HepG2 (cell line): Measurements from ENCODE around the gene ACACB. TPM values are rescaled to one million over a fixed set of nuclear protein-coding genes. Genes with fewer than 3 reads are reported as not detected.

Experiments used
- ATAC-seq: fragments of 200-7000 bp; cut with Tn5 transposase; 3 replicates; pipeline ENCODE4 v1.9.1; 2020; ENCODE audit warnings: mild to moderate bottlenecking, moderate library complexity
- BruUV-seq: library from RNA; stranded (reverse); fragments of 400-500 nt; replicated peaks from 2 replicates; lab custom pipeline; 2021; lab: Mats Ljungman, UMichigan
- CTCF ChIA-PET: fragments of 300-600 bp; formaldehyde crosslinking; extraction: SDS; loops from one replicate; lab custom pipeline; 2021; ENCODE audit warnings: low total read pairs, inconsistent platforms, low intra/inter-chr PET ratio; lab: Yijun Ruan, JAX
- POLR2A ChIA-PET: fragments of 350-600 bp; sonication (Branson Sonifier 250); formaldehyde crosslinking; loops from one replicate; lab custom pipeline; 2020; ENCODE audit warnings: antibody characterized with exemption, inconsistent platforms; lab: Yijun Ruan, JAX
- DNase-seq: peaks from one replicate; pipeline ENCODE4 v3.0.0-alpha.2; 2015; ENCODE audit warnings: low spot score
- FAIRE-seq: peaks from 3 replicates; lab custom pipeline; 2011; peaks lifted over from hg19 to GRCh38; lab: Jason Lieb, UNC
- H2AFZ ChIP-seq: one replicate; pipeline ENCODE4 v1.6.1; 2011; ENCODE audit warnings: low read length, inconsistent platforms
- H3K27ac ChIP-seq: fragments of 300-600 bp; 3 replicates; pipeline ENCODE4 v1.8.0; 2011; ENCODE audit warnings: mixed run types, mild to moderate bottlenecking, mixed read lengths, low read length, inconsistent platforms; ENCODE audit not compliant: insufficient read depth; ENCODE audit errors: extremely low read length
- H3K27me3 ChIP-seq, 2 experiments: fragments of 200-600 bp in 1 of 2; 2 replicates in 1 of 2; 3 replicates in 1 of 2; pipeline versions ENCODE4 v1.6.0 to v1.8.0; 2011; ENCODE audit warnings: low read length in 2 of 2, mild to moderate bottlenecking in 2 of 2, moderate library complexity in 2 of 2, inconsistent platforms in 1 of 2; ENCODE audit not compliant: insufficient read depth in 2 of 2, control insufficient read depth in 1 of 2
- H3K36me3 ChIP-seq, 2 experiments: fragments of 200-600 bp in 1 of 2; replicated peaks in 1 of 2; 2 replicates in 1 of 2; 3 replicates in 1 of 2; pipeline versions ENCODE4 v1.5.1 to v1.8.0; 2011; ENCODE audit warnings: low read length in 2 of 2, inconsistent platforms in 1 of 2; ENCODE audit not compliant: insufficient read depth in 2 of 2, control insufficient read depth in 1 of 2
- H3K4me1 ChIP-seq: 2 replicates; pipeline ENCODE4 v1.5.1; 2012; ENCODE audit warnings: low read length, inconsistent platforms; ENCODE audit not compliant: insufficient read depth
- H3K4me2 ChIP-seq: 2 replicates; pipeline ENCODE4 v1.6.0; 2011; ENCODE audit warnings: low read depth, low read length, inconsistent platforms
- H3K4me3 ChIP-seq, 3 experiments: fragments of 200-600 bp in 1 of 3; sonication (generic), shearing (Covaris generic) in 1 of 3; replicated peaks in 1 of 3; 2 replicates each; pipeline ENCODE4 v1.5.1; 2011 to 2016; ENCODE audit warnings: low read length in 3 of 3, inconsistent platforms in 2 of 3, low read depth in 2 of 3, mild to moderate bottlenecking in 2 of 3, control low read depth in 1 of 3, mixed read lengths in 1 of 3; ENCODE audit not compliant: insufficient read depth in 1 of 3
- H3K79me2 ChIP-seq: one replicate; pipeline ENCODE4 v1.6.1; 2011; ENCODE audit warnings: low read length, inconsistent platforms; ENCODE audit not compliant: insufficient read depth
- H3K9ac ChIP-seq: 2 replicates; pipeline ENCODE4 v1.6.0; 2011; ENCODE audit warnings: mild to moderate bottlenecking, low read depth, low read length, inconsistent platforms; ENCODE audit not compliant: insufficient read depth
- H3K9me3 ChIP-seq: 2 replicates; pipeline ENCODE4 v1.5.1; 2012; ENCODE audit warnings: mild to moderate bottlenecking, low read length
- H4K20me1 ChIP-seq: 2 replicates; pipeline ENCODE4 v1.6.0; 2011; ENCODE audit warnings: inconsistent platforms, mild to moderate bottlenecking, low read length, moderate library complexity; ENCODE audit not compliant: insufficient read depth
- CAMTA2 ChIP-seq: sonication (generic); formaldehyde crosslinking; IDR thresholded peaks from 2 replicates; pipeline ENCODE4 v1.4.0; 2020; ENCODE audit warnings: mild to moderate bottlenecking, missing genetic modification reagents, borderline replicate concordance
- GLI4 ChIP-seq: sonication (generic); formaldehyde crosslinking; IDR thresholded peaks from 2 replicates; pipeline ENCODE4 v1.5.1; 2020; ENCODE audit warnings: missing genetic modification reagents, mild to moderate bottlenecking, moderate library complexity, borderline replicate concordance
- HCFC1 ChIP-seq: fragments of 150-350 bp; IDR thresholded peaks from 2 replicates; pipeline ENCODE4 v1.6.1; 2014; ENCODE audit warnings: low read depth, low read length
- IKZF1 ChIP-seq: fragments of 450-650 bp; IDR thresholded peaks from 2 replicates; pipeline ENCODE4 v1.7.1; 2016
- LCORL ChIP-seq, 2 experiments: fragments of 450-650 bp in 1 of 2; sonication (generic) in 1 of 2; formaldehyde crosslinking in 1 of 2; IDR thresholded peaks; 2 replicates each; pipeline versions ENCODE4 v1.5.0 to v1.6.1; 2017 to 2020; ENCODE audit warnings: antibody characterized with exemption in 1 of 2, missing genetic modification reagents in 1 of 2
- NFIB ChIP-seq: sonication (generic); formaldehyde crosslinking; IDR thresholded peaks from 2 replicates; pipeline ENCODE4 v1.9.0; 2021; ENCODE audit warnings: missing genetic modification reagents, mild to moderate bottlenecking, borderline replicate concordance
- RARA ChIP-seq: IDR thresholded peaks from 2 replicates; pipeline ENCODE4 v1.6.1; 2016; ENCODE audit warnings: missing genetic modification reagents, missing compliant biosample characterization
- RBFOX2 ChIP-seq: fragments of 200-400 bp; formaldehyde crosslinking; IDR thresholded peaks from 2 replicates; pipeline ENCODE4 v1.6.1; 2017; ENCODE audit warnings: low read depth, mild to moderate bottlenecking, low read length
- TGIF2 ChIP-seq: IDR thresholded peaks from 2 replicates; pipeline ENCODE4 v1.6.1; 2016; ENCODE audit warnings: control low read depth, missing compliant biosample characterization
- ZNF224 ChIP-seq: sonication (generic); formaldehyde crosslinking; IDR thresholded peaks from 2 replicates; pipeline ENCODE4 v1.5.0; 2020; ENCODE audit warnings: mild to moderate bottlenecking, missing genetic modification reagents
- ZNF383 ChIP-seq: sonication (generic); formaldehyde crosslinking; IDR thresholded peaks from 2 replicates; pipeline ENCODE4 v1.4.0; 2020; ENCODE audit warnings: missing genetic modification reagents, mild to moderate bottlenecking, borderline replicate concordance
- ZNF766 ChIP-seq: sonication (generic); formaldehyde crosslinking; IDR thresholded peaks from 2 replicates; pipeline ENCODE4 v1.5.0; 2020; ENCODE audit warnings: missing genetic modification reagents, borderline replicate concordance
- ZNF775 ChIP-seq: sonication (generic); formaldehyde crosslinking; IDR thresholded peaks from 2 replicates; pipeline ENCODE4 v1.4.0; 2020; ENCODE audit warnings: missing genetic modification reagents, mild to moderate bottlenecking, moderate library complexity, borderline replicate concordance
- WGBS: methylation state at CpG from one replicate; pipeline ENCODE4 v1.1.6; 2017; ENCODE audit warnings: low lambda C conversion rate; 5-methylcytosine and 5-hydroxymethylcytosine counted together
- in situ Hi-C: cut with HindIII; loops from 2 replicates; pipeline ENCODE4 v1.10.0; 2017; ENCODE audit warnings: low pct_unique_long_range_greater_than_20kb; ENCODE audit not compliant: extremely low pct_ligation_motif_present
- intact Hi-C: fragments of 100-400 bp; cut with micrococcal nuclease; formaldehyde crosslinking; loops from one replicate; pipeline ENCODE4 v1.10.0; 2022; ENCODE audit not compliant: unreplicated experiment
- polyA plus RNA-seq, 8 experiments: library from polyadenylated mRNA; depleted of rRNA in 3 of 8; stranded (reverse) in 7 of 8; unstranded in 1 of 8; fragments of >200 nt; fragmentation: Illumina TruSeq in 4 of 8; extraction: Trizol in 4 of 8; gene quantifications; 2 replicates each; pipeline versions ENCODE4 v1.2.1 to v1.2.3, GENCODE V29; 2011 to 2016; ENCODE audit warnings: low read depth in 4 of 8, missing spikeins in 1 of 8, mixed read lengths in 1 of 8; ENCODE audit not compliant: insufficient read depth in 1 of 8
- total RNA-seq, 5 experiments: library from RNA; depleted of rRNA; stranded (reverse); fragments of >200 nt; fragmentation: Illumina TruSeq; extraction: Trizol; gene quantifications; 2 replicates each; pipeline ENCODE4 v1.2.3, GENCODE V29; 2016; ENCODE audit warnings: low read depth in 1 of 5
- TF ChIP-seq, protein P1 (sequence below): sonication (generic); formaldehyde crosslinking; IDR thresholded peaks from 2 replicates; pipeline ENCODE4 v1.4.0; 2020; ENCODE audit warnings: missing genetic modification reagents
- TF ChIP-seq, protein P2 (sequence below): sonication (generic); formaldehyde crosslinking; IDR thresholded peaks from 2 replicates; pipeline ENCODE4 v1.5.0; 2020; ENCODE audit warnings: missing genetic modification reagents
- TF ChIP-seq, protein P3 (sequence below): IDR thresholded peaks from 2 replicates; pipeline ENCODE4 v1.6.1; 2016; ENCODE audit warnings: missing compliant biosample characterization, missing genetic modification reagents, borderline replicate concordance

ACACB gene
- total and polyA plus RNA-seq, 2 of the 13 experiments (the other 11 are each of a cell fraction or from before 2014, with no cell fraction given), result 6.2 to 8.6 TPM

DNA sequence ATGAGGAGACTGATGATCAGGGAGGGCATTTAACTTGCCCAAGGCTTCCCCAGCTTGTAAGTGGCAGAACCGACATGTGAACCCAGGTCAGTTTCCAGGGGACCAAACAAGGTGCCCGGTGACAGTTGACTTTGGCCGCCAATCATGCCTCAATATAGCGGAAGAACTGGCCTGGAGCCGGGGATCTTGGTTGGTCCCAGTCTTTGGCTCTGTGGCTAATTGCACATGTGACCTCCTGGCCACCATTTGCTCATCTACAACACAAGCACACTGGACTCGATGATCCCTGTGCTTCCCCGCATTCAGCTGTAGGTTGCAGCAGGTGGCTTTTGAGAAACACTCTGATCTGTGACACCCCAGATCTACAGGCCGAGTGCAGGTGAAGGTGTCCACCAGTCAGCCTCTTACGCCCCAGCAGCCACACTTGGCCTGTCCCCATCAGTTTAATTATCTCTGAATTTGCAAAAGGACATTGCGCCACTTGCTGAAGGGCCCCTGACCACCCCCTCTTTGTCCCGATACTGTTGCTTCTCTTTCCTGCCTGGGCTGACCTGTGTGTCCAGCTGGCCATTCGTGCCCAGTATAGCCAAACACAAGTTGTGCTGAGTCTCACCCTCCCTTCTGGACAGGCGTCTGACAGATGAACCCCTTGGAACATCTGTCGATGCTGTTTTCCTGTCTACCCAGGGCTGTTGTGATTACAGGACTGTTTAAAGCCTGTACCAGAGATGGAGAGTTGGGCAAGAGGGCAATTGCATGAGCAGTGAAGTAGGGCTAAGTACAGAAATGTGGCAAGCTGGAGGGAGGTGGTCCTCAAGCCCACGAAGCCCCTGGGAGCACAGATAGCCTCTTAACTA is 14.1 kb downstream of the ACACB start:
- FAIRE-seq (no peak), DNase-seq (no peak), ATAC-seq (no peak)
- Histone ChIP-seq H3K36me3 (0 out of 5 replicates have a peak, but pooled peaks cover 0 to 1% of the 10 kb centered on the region in 2 experiments), H3K27me3 (no peaks in the 10 kb centered on the region), H3K4me3 (no peak overlapping the region), H3K4me2 (no peak overlapping the region), H2AFZ (no peak overlapping the region), H3K9ac (no peak overlapping the region), H3K27ac (no peak overlapping the region), H3K79me2 (no peaks in the 10 kb centered on the region), H3K4me1 (no peaks in the 10 kb centered on the region), H3K9me3 (no peaks in the 10 kb centered on the region), H4K20me1 (no peaks in the 10 kb centered on the region)
- ChIA-PET POLR2A (no interaction called here), CTCF (no interaction called here)
- WGBS, result 87% methylated on average over 11 of the region's 15 CpGs
- no TSS peak for BruUV-seq
- in situ Hi-C loops, result loop anchor here (10.0 kb wide), 2 partner anchors 114 to 254 kb away; no protein-coding TSS in a partner anchor
- intact Hi-C loops, result no loop called here
- TF ChIP-seq HCFC1 (no peak), ZNF224 (CRISPR knock-in tag) (no peak), IKZF1 (no peak), ZNF766 (CRISPR knock-in tag) (no peak), GLI4 (CRISPR knock-in tag) (no peak), CAMTA2 (CRISPR knock-in tag) (no peak), LCORL (IDR thresholded peaks at IDR 0.05) (no peak), LCORL (CRISPR knock-in tag; IDR thresholded peaks at IDR 0.05) (no peak), ZNF383 (no peak), RBFOX2 (no peak), TGIF2 (CRISPR knock-in tag) (no peak), RARA (CRISPR knock-in tag) (no peak), ZNF775 (CRISPR knock-in tag) (no peak), NFIB (CRISPR knock-in tag) (no peak)
- TF ChIP-seq, protein P1, sequence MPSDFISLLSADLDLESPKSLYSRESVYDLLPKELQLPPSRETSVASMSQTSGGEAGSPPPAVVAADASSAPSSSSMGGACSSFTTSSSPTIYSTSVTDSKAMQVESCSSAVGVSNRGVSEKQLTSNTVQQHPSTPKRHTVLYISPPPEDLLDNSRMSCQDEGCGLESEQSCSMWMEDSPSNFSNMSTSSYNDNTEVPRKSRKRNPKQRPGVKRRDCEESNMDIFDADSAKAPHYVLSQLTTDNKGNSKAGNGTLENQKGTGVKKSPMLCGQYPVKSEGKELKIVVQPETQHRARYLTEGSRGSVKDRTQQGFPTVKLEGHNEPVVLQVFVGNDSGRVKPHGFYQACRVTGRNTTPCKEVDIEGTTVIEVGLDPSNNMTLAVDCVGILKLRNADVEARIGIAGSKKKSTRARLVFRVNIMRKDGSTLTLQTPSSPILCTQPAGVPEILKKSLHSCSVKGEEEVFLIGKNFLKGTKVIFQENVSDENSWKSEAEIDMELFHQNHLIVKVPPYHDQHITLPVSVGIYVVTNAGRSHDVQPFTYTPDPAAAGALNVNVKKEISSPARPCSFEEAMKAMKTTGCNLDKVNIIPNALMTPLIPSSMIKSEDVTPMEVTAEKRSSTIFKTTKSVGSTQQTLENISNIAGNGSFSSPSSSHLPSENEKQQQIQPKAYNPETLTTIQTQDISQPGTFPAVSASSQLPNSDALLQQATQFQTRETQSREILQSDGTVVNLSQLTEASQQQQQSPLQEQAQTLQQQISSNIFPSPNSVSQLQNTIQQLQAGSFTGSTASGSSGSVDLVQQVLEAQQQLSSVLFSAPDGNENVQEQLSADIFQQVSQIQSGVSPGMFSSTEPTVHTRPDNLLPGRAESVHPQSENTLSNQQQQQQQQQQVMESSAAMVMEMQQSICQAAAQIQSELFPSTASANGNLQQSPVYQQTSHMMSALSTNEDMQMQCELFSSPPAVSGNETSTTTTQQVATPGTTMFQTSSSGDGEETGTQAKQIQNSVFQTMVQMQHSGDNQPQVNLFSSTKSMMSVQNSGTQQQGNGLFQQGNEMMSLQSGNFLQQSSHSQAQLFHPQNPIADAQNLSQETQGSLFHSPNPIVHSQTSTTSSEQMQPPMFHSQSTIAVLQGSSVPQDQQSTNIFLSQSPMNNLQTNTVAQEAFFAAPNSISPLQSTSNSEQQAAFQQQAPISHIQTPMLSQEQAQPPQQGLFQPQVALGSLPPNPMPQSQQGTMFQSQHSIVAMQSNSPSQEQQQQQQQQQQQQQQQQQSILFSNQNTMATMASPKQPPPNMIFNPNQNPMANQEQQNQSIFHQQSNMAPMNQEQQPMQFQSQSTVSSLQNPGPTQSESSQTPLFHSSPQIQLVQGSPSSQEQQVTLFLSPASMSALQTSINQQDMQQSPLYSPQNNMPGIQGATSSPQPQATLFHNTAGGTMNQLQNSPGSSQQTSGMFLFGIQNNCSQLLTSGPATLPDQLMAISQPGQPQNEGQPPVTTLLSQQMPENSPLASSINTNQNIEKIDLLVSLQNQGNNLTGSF (CRISPR knock-in tag), result no peak
- TF ChIP-seq, protein P2, sequence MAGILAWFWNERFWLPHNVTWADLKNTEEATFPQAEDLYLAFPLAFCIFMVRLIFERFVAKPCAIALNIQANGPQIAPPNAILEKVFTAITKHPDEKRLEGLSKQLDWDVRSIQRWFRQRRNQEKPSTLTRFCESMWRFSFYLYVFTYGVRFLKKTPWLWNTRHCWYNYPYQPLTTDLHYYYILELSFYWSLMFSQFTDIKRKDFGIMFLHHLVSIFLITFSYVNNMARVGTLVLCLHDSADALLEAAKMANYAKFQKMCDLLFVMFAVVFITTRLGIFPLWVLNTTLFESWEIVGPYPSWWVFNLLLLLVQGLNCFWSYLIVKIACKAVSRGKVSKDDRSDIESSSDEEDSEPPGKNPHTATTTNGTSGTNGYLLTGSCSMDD, result no peak
- TF ChIP-seq, protein P3, sequence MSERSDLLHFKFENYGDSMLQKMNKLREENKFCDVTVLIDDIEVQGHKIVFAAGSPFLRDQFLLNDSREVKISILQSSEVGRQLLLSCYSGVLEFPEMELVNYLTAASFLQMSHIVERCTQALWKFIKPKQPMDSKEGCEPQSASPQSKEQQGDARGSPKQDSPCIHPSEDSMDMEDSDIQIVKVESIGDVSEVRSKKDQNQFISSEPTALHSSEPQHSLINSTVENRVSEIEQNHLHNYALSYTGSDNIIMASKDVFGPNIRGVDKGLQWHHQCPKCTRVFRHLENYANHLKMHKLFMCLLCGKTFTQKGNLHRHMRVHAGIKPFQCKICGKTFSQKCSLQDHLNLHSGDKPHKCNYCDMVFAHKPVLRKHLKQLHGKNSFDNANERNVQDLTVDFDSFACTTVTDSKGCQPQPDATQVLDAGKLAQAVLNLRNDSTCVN (CRISPR knock-in tag), result no peak
